ENCODE data around the gene ITPK1.
"Not testable (repeated sequence)": the region's sequence is repeated elsewhere in the genome, so short reads cannot be mapped to it uniquely, and the experiment has no call there.

ITPK1 gene

GRCh38 chr14:93132472-93133065 lies 16.8 kb upstream of the ITPK1 start:
- DNase-seq (ENCODE audit: low read depth, low spot score), result no peak
- no peak overlapping the region for H3K4me3 ChIP-seq (ENCODE audit: low read length)

DNA sequence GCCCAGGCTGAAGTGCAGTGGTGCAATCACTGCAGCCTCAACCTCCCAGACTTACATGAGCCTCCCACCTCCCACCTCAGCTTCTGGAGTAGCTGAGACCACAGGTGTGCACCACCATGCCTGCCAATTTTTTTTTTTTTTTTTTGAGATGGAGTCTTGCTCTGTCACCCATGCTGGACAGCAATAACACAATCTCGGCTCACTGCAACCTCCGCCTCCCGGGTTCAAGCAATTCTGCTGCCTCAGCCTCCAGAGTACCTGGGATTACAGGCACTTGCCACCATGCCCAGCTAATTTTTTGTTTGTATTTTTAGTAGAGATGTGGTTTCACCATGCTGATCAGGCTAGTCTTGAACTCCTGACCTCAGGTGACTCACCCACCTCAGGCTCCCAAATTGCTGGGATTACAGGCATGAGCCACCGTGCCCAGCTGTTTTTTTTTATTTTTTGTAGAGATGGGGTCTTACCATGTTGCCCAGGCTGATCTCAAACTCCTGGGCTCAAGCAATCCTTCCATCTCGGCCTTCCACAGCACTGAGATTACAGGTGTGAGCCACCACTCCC lies 15.6 kb upstream of the ITPK1 start:
- DNase-seq (ENCODE audit: low read depth, low spot score); H3K4me3 ChIP-seq (ENCODE audit: low read length): not testable (repeated sequence)

- H3K4me3 ChIP-seq (ENCODE audit: low read length), result no peak overlapping the region
- no peak for DNase-seq (ENCODE audit: low read depth, low spot score)
Observed at GRCh38 chr14:93128725-93129459, 13.2 kb upstream of the ITPK1 start.

- no peak overlapping the region for H3K4me3 ChIP-seq (ENCODE audit: low read length)
- no peak for DNase-seq (ENCODE audit: low read depth, low spot score)
Observed at GRCh38 chr14:93126111-93126510, 10.4 kb upstream of the ITPK1 start.

DNA sequence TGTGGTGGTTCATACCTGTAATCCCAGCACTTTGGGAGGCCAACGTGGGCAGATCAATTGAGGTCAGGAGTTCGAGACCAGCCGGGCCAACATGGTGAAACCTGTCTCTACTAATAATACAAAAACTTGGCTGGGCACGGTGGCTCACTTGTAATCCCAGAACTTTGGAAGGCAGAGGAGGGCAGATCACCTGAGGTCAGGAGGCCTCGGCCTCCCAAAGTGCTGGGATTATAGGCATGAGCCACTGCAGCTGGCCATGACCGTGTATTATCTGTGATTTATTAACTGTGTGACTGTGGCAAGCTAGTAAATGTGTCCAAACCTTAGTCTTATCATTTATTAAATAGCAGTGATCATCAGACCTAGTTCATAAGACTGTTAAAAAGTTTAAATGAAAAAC lies 7.1 kb upstream of the ITPK1 start:
- H3K4me3 ChIP-seq (ENCODE audit: low read length), result no peak overlapping the region
- DNase-seq (ENCODE audit: low read depth, low spot score), result no peak

DNA sequence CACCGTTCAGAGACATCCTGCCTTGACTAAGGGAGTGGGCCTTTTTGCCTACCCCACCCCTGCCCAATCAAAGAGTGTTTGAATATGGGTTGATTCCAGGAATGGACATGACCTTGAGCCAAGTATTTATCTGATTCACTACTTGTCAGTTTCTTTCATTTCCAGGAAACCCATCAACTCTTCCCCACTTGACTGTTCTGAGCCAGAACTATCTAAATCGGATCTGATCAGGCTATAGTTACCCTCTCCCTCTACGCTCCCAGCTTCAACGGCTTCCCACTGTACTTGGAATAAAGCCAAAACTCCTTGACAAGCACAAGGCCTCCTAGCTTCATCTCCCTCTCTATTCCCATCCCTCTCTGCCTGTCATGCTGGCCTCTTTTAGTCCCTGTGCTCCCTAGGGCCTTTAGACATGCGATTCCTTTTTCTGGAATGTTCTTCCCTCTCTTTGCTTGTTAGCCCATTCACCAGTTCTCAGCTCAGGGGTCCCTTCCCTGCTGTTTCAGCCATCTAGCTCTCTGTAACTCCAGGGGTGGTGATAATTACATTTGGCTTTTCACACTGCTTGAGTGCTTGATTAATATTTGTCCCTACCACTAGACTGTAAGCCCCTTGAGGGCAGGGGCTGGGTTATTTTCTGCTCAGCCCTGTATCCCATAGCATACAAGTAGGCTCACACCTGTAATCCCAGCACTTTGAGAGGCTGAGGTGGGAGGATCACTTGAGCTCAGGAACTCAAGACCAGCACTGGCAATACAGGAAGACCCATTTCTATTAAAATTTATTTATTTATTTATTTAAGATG lies 5.5 kb upstream of the ITPK1 start:
- H3K4me3 ChIP-seq (ENCODE audit: low read length), result no peak overlapping the region
- no peak for DNase-seq (ENCODE audit: low read depth, low spot score)

- H3K4me3 ChIP-seq (ENCODE audit: low read length), result no peak overlapping the region
- DNase-seq (ENCODE audit: low read depth, low spot score), result no peak
Observed at GRCh38 chr14:93120517-93120916, 4.8 kb upstream of the ITPK1 start.

GRCh38 chr14:93116676-93117200 lies 1.0 kb upstream of the ITPK1 start:
- H3K4me3 ChIP-seq (ENCODE audit: low read length), result peak overlapping the region; percentile 73

GRCh38 chr14:93115069-93115820 lies 480 bp downstream of the ITPK1 start:
- DNase-seq (ENCODE audit: low read depth, low spot score), result peak; percentile 64
- H3K4me3 ChIP-seq (ENCODE audit: low read length), result peak overlapping the region; percentile 67

More at GRCh38 chr14:93116676-93117200, 1.0 kb upstream of the ITPK1 start:
- DNase-seq (ENCODE audit: low read depth, low spot score), result no peak

DNA sequence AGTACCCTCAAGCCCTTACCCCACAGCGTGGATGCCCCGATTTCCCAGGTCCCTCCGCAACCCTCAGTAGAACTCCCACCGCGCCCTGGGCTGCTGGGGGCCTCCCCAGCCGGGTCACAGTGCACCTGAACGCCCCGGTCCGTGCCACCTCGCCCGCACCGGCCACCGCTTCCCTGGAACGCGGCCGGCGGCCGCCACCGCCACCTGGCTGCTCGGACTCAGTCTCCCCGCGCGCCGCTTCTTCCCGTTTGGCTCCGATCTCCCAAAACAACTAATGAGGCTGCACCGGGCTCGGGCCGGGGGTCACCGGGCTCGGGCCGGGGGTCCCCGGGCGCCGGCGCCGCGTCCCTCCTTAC lies 1.0 kb downstream of the ITPK1 start:
- DNase-seq (ENCODE audit: low read depth, low spot score), result no peak
- H3K4me3 ChIP-seq (ENCODE audit: low read length), result peak overlapping the region; percentile 67

DNA sequence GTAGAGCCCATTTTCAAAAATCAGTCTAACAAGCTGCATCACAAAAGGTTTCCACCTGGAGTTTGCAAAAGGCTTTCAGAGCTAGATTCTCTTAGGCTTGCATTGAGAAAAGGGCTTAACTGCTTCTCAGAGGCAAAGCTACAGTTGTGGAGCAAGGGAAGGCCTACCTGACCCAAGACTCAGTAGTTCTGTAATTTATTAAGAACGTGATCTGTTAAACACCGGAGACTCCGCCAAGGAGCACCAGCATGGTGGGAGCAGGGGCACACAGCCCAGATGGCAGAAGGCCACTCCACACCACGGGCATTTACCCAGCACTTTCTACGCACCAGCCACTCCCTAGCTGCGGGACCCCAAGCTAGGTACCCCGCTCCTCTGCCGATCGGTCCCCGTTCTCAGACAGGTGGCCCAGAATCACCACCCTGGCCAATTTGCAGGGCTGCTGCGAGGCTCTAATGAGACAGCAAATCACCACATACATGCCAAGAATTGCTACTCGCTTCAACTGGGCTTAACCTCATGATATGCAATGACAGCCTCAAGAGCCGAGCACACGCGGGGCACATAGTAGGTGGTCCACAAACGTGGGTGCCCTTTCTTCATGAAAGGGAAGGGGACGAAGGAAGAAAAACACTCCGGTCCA lies 1.5 kb downstream of the ITPK1 start:
- no peak for DNase-seq (ENCODE audit: low read depth, low spot score)
- peak overlapping the region; percentile 67 for H3K4me3 ChIP-seq (ENCODE audit: low read length)

GRCh38 chr14:93113678-93114067 lies 2.1 kb downstream of the ITPK1 start:
- peak overlapping the region; percentile 67; the same call in 1 of the 2 replicates for H3K4me3 ChIP-seq (ENCODE audit: low read length)
- DNase-seq (ENCODE audit: low read depth, low spot score), result no peak

GRCh38 chr14:93112891-93113677 lies 2.6 kb downstream of the ITPK1 start:
- peak; percentile 74 for DNase-seq (ENCODE audit: low read depth, low spot score)
- H3K4me3 ChIP-seq (ENCODE audit: low read length), result peak overlapping the region; percentile 15; the same call in 1 of the 2 replicates

DNA sequence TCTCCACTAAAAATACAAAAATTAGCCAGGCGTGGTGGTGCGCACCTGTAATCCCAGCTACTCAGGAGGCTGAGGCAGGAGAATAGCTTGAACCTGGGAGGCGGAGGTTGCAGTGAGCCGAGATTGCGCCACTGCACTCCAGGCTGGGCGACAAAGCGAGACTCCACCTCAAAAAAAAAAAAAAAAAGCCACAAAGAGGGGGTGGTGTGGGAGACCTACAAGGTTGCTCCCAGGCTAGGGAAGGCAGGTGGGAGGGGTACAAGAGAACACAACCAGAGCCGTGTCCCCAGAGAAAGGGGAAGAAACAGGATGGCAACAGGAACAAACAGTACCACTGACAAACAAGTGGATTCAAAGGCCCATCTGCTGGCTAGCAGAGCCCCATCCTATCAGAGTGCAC lies 4.2 kb downstream of the ITPK1 start:
- not testable (repeated sequence) for H3K4me3 ChIP-seq (ENCODE audit: low read length); DNase-seq (ENCODE audit: low read depth, low spot score)

DNA sequence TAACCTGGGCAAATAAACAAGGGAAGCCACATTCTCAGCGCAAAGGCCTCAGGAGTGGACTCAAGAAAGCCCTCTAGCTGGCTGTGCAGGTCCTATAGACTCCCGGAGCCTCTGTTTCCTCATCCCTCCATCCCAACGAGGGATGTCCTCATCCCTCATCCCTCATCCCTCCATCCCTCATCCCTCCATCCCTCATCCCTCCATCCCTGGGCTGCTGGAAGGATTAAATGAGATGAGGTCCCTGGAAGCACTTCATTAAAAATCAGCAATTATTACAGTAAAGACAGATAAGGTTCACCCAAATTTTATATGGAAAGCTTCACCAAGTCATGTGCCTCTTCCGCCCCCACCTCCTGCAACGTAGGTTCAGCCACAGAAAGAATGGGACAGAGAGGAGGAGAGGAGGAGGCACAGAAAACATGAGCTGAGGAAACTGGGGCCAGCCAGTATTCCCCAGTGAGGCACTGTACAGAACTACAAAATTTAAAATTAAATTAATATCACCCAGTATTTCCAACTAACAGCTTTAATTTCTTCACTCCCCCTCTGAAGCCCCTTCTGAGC lies 4.8 kb downstream of the ITPK1 start:
- no peak overlapping the region for H3K4me3 ChIP-seq (ENCODE audit: low read length)

DNA sequence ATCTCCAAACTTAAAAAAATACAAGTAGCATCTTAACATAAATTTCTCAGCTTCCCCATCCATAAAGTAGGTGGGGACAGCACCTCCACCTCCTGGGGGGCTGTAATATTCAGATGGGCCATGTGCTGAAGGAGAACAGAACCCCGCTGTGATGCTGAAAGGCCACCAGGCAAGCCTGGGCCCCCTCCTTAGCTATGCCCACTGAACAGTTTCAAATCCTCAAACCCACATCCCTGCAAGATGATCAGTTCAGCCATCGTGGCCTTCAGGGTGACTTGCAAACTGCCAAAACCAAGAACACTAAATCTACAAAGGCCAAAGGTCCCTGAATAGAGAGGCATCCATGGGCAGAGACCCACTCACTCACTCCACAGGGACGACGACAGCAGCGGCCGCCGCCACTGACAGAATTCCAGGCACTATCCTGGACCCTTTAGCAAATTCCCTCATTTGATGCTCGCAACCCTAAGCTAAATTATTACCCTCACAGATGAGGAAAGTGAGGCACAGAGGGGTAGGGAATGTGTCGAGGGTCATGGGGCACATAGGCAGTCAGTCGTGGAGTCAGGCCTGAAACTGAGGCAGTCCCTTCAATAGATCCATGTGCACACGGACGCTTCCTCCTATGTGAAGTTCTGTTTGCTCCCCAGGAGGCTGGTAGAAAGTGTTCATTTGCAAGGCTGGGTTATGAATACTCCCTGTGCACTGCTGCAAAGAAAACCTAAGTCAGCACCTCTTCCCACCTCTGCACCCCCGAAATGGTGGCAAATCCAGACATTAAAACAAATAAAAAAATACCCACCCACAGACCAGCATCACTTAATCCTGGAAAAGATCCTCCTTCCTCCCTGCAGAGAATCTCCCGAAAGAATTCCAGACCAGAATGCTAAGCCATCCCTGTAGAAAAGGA lies 5.9 kb downstream of the ITPK1 start:
- DNase-seq (ENCODE audit: low read depth, low spot score), result no peak
- H3K4me3 ChIP-seq (ENCODE audit: low read length), result no peak overlapping the region

More for the DNA sequence above, 4.8 kb downstream of the ITPK1 start:
- no peak for DNase-seq (ENCODE audit: low read depth, low spot score)
